Panc1 (cell line): ENCODE measurements around the gene SLC35E3. TPM values are rescaled to one million over a fixed set of nuclear protein-coding genes. Genes with fewer than 3 reads are reported as not detected.

Experiments used
- ATAC-seq: fragments of 200-7000 bp; cut with Tn5 transposase; 2 replicates; pipeline ENCODE4 v1.9.1; 2020; ENCODE audit warnings: mild to moderate bottlenecking, moderate library complexity
- BruUV-seq: library from RNA; stranded (reverse); fragments of 400-500 nt; replicated peaks from 2 replicates; lab custom pipeline; 2021; lab: Mats Ljungman, UMichigan
- CTCF ChIA-PET: fragments of 300-600 bp; sonication (Branson Sonifier 250); formaldehyde crosslinking; loops from one replicate; lab custom pipeline; 2022; ENCODE audit warnings: antibody characterized with exemption; lab: Charles Lee
- POLR2A ChIA-PET: fragments of 300-600 bp; sonication (Branson Sonifier 250); formaldehyde crosslinking; loops from one replicate; lab custom pipeline; 2022; ENCODE audit warnings: antibody characterized with exemption; lab: Charles Lee
- DNase-seq: peaks from one replicate; pipeline ENCODE4 v3.0.0-alpha.2; 2010; ENCODE audit warnings: low read depth, low spot score
- H3K27ac ChIP-seq: 2 replicates; pipeline ENCODE4 v1.5.1; 2011; ENCODE audit warnings: mild to moderate bottlenecking, low read length, inconsistent platforms
- H3K27me3 ChIP-seq: fragments of 200-500 bp; sonication (Bioruptor generic); 2 replicates; pipeline ENCODE4 v1.6.0; 2014; ENCODE audit warnings: low read length, inconsistent platforms; ENCODE audit not compliant: control insufficient read depth, insufficient read depth
- H3K36me3 ChIP-seq: fragments of 200-500 bp; sonication (Bioruptor generic); 2 replicates; pipeline ENCODE4 v1.5.1; 2014; ENCODE audit warnings: inconsistent platforms, mild to moderate bottlenecking, low read length, moderate library complexity; ENCODE audit not compliant: control insufficient read depth, insufficient read depth
- H3K4me1 ChIP-seq: 2 replicates; pipeline ENCODE4 v1.5.1; 2011; ENCODE audit warnings: inconsistent platforms, mild to moderate bottlenecking, low read length, moderate library complexity; ENCODE audit not compliant: control insufficient read depth, insufficient read depth
- H3K4me3 ChIP-seq, 2 experiments: 2 replicates each; pipeline ENCODE4 v1.5.1; 2011 to 2012; ENCODE audit warnings: low read depth in 2 of 2, low read length in 2 of 2, mild to moderate bottlenecking in 2 of 2, inconsistent platforms in 1 of 2, moderate library complexity in 1 of 2
- H3K9me3 ChIP-seq: fragments of 200-500 bp; sonication (Bioruptor generic); 2 replicates; pipeline ENCODE4 v1.5.1; 2014; ENCODE audit warnings: low read depth, mild to moderate bottlenecking, inconsistent platforms, low read length, moderate library complexity; ENCODE audit not compliant: control insufficient read depth, insufficient read depth
- POLR2AphosphoS5 ChIP-seq: IDR thresholded peaks from 2 replicates; pipeline ENCODE4 v1.6.1; 2012; ENCODE audit warnings: mild to moderate bottlenecking, low read depth, low read length, moderate library complexity
- REST ChIP-seq, 2 experiments: IDR thresholded peaks; 2 replicates each; pipeline ENCODE4 v1.6.1; 2011 to 2012; ENCODE audit warnings: low read depth in 2 of 2, control low read depth in 1 of 2, low read length in 1 of 2, mild to moderate bottlenecking in 1 of 2, moderate library complexity in 1 of 2; ENCODE audit not compliant: insufficient read depth in 1 of 2
- SIN3A ChIP-seq: IDR thresholded peaks from 2 replicates; pipeline ENCODE4 v1.6.1; 2012; ENCODE audit warnings: low read depth, mild to moderate bottlenecking, low read length, moderate library complexity, borderline replicate concordance; ENCODE audit not compliant: insufficient read depth
- TCF7L2 ChIP-seq: IDR thresholded peaks from 2 replicates; pipeline ENCODE4 v1.6.1; 2011; ENCODE audit warnings: mild to moderate bottlenecking, low read depth, low read length, inconsistent platforms
- in situ Hi-C: cut with HindIII; loops from 2 replicates; pipeline ENCODE4 v1.10.0; 2016; ENCODE audit warnings: low sequenced_read_pairs, low pct_unique_long_range_greater_than_20kb
- intact Hi-C: fragments of 100-400 bp; cut with micrococcal nuclease; formaldehyde crosslinking; loops from one replicate; pipeline ENCODE4 v1.10.0; 2022; ENCODE audit not compliant: unreplicated experiment
- total RNA-seq: library from RNA; stranded (reverse); gene quantifications from one replicate; pipeline ENCODE4 v1.2.1, GENCODE V29; 2021; ENCODE audit not compliant: unreplicated experiment
- TF ChIP-seq, protein P1 (sequence below): fragments of 450-650 bp; IDR thresholded peaks from 2 replicates; pipeline ENCODE4 v1.5.1; 2017; ENCODE audit warnings: mild to moderate bottlenecking

SLC35E3 gene
- total RNA-seq, 1 experiment from 2014 or later: 15.9 TPM

DNA sequence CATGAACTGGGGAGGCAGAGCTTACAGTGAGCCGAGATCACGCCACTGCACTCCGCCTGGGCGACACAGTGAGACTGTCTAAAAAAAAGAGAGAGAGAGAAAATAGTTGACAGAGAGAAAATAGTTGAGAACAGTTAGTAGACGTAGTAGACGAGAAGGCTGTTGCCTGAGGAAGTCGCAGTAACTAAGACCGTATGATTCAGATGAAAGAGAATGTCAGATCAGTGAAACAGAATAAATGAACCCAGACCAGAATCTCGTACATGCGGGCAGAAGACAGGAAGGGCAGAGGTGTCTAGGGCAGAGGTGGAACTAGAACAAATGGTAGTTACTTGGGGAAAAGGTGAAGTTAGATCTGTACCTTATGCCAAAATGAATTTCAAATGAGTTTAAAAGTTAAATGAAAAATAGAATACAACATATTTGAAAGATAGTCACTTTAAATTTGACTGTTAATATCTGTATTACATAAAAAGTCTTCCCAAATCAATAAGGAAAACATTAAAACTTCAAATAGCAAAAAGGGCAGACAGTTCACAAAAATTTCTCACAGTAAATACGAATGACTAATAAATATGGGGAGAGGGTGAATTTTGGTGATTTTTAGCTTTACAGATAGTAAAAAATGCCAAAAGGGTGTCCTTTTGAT, 79.7 kb downstream of the SLC35E3 start:
- H3K4me1 ChIP-seq: no peaks in the 10 kb centered on the region
- H3K27me3 ChIP-seq: no peaks in the 10 kb centered on the region
- ChIA-PET CTCF (no interaction called here), POLR2A (no interaction called here)
- no peak overlapping the region for H3K4me3 ChIP-seq
- peaks cover 45% of the 10 kb centered on the region for H3K36me3 ChIP-seq
- H3K27ac ChIP-seq: no peak overlapping the region
- BruUV-seq: no TSS peak
- intact Hi-C loops: no loop called here
- ATAC-seq: no peak
- no peaks in the 10 kb centered on the region for H3K9me3 ChIP-seq
- TF ChIP-seq POLR2AphosphoS5: no peak
- TF ChIP-seq SIN3A: no peak
- no peak for TF ChIP-seq TCF7L2
- TF ChIP-seq, protein P1, sequence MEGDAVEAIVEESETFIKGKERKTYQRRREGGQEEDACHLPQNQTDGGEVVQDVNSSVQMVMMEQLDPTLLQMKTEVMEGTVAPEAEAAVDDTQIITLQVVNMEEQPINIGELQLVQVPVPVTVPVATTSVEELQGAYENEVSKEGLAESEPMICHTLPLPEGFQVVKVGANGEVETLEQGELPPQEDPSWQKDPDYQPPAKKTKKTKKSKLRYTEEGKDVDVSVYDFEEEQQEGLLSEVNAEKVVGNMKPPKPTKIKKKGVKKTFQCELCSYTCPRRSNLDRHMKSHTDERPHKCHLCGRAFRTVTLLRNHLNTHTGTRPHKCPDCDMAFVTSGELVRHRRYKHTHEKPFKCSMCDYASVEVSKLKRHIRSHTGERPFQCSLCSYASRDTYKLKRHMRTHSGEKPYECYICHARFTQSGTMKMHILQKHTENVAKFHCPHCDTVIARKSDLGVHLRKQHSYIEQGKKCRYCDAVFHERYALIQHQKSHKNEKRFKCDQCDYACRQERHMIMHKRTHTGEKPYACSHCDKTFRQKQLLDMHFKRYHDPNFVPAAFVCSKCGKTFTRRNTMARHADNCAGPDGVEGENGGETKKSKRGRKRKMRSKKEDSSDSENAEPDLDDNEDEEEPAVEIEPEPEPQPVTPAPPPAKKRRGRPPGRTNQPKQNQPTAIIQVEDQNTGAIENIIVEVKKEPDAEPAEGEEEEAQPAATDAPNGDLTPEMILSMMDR: no peak
- TF ChIP-seq REST (IDR thresholded peaks at IDR 0.05; ENCODE audit: insufficient read depth in 1 of 2, low read depth in 2 of 2, low read length in 1 of 2): no peak
- in situ Hi-C loops: no loop called here
- DNase-seq: no peak

- ATAC-seq (no peak), DNase-seq (no peak)
- ChIA-PET CTCF (no interaction called here), POLR2A (interaction anchor here (0.5 kb wide), 1 partner anchor 9 kb away, joined by 4 read pairs; no protein-coding TSS in a partner anchor)
- in situ Hi-C loops: no loop called here
- H3K4me1 ChIP-seq: no peaks in the 10 kb centered on the region
- no peaks in the 10 kb centered on the region for H3K27me3 ChIP-seq
- no peaks in the 10 kb centered on the region for H3K9me3 ChIP-seq
- peaks cover 44% of the 10 kb centered on the region for H3K36me3 ChIP-seq
- TF ChIP-seq REST (IDR thresholded peaks at IDR 0.05; ENCODE audit: insufficient read depth in 1 of 2, low read depth in 2 of 2, low read length in 1 of 2) (no peak), TCF7L2 (no peak), SIN3A (no peak), POLR2AphosphoS5 (no peak)
- TF ChIP-seq, protein P1: no peak
- BruUV-seq: no TSS peak
- no peak overlapping the region for H3K27ac ChIP-seq
- H3K4me3 ChIP-seq: no peak overlapping the region
- intact Hi-C loops: no loop called here
These were observed 82.1 kb downstream of the SLC35E3 start for GRCh38 chr12:68827895-68828671.
